GM13976 (cell line): Measurements from ENCODE around the gene NDUFV1.
A peak's percentile ranks its signal among the peaks of the same experiment; 100 is the strongest.
"Not testable (repeated sequence)": the region's sequence is repeated elsewhere in the genome, so short reads cannot be mapped to it uniquely, and the experiment has no call there.

Source experiments
- DNase-seq: peaks from one replicate; pipeline ENCODE4 v3.0.0; 2012; ENCODE audit warnings: low spot score
- CTCF ChIP-seq: IDR thresholded peaks from 2 replicates; pipeline ENCODE4 v1.5.1; 2012; ENCODE audit warnings: borderline replicate concordance, mild to moderate bottlenecking; ENCODE audit not compliant: insufficient read depth; ENCODE audit errors: extremely low read depth, missing control alignments, control extremely low read depth
- in situ Hi-C: fragments of 300-500 bp; cut with MboI; formaldehyde crosslinking; loops from one replicate; pipeline ENCODE4 v1.12.0; 2022; ENCODE audit warnings: low sequenced_read_pairs, mixed read lengths, inconsistent platforms; ENCODE audit not compliant: unreplicated experiment

Gene NDUFV1

GRCh38 chr11:67606492-67607295, at the start of gene NDUFV1:
Gene NDUFV1, plus strand, starts transcription at chr11:67606936. Its CDS starts 69 bp downstream, at chr11:67607005.
- peak; percentile 94 for DNase-seq
- TF ChIP-seq CTCF: peak; percentile 72
- in situ Hi-C loops: no loop called here

- DNase-seq: peak; percentile 72
- TF ChIP-seq CTCF: no peak
- in situ Hi-C loops: no loop called here
Observed at GRCh38 chr11:67558084-67558772, 48.5 kb upstream of the NDUFV1 start.

GRCh38 chr11:67561971-67562619, 44.6 kb upstream of the NDUFV1 start:
- TF ChIP-seq CTCF: no peak
- in situ Hi-C loops: no loop called here
- peak; percentile 79 for DNase-seq

GRCh38 chr11:67562963-67563704, 43.6 kb upstream of the NDUFV1 start:
- no peak for DNase-seq
- in situ Hi-C loops: no loop called here
- no peak for TF ChIP-seq CTCF

- DNase-seq, in situ Hi-C loops: not testable (repeated sequence)
Observed at GRCh38 chr11:67563705-67564114, 43.0 kb upstream of the NDUFV1 start.

- TF ChIP-seq CTCF: no peak
- no peak for DNase-seq
- in situ Hi-C loops: no loop called here
Observed at GRCh38 chr11:67564230-67564629, 42.5 kb upstream of the NDUFV1 start.
